ENCODE measurements around the gene CPHXL2. TPM values are rescaled to one million over a fixed set of nuclear protein-coding genes. Genes with fewer than 3 reads are reported as not detected.

The CPHXL2 gene
- total and polyA plus RNA-seq, 5 donors: not detected

GRCh38 chr16:75640598-75640997 is 36.2 kb downstream of the CPHXL2 start:
- H3K4me3 ChIP-seq (ENCODE audit: low read length): no peak overlapping the region
- no peaks in the 10 kb centered on the region for H3K4me1 ChIP-seq (ENCODE audit: control insufficient read depth, insufficient read depth, low read length)
- no peaks in the 10 kb centered on the region for H3K27me3 ChIP-seq (ENCODE audit: control insufficient read depth, insufficient read depth)
- no peaks in the 10 kb centered on the region for H3K9me3 ChIP-seq (ENCODE audit: control insufficient read depth, low read length)
- 87% methylated on average over 6 of the region's 6 CpGs for WGBS
- intact Hi-C loops (cut with DNase I): no loop called here
- H3K27ac ChIP-seq (ENCODE audit: low read length): no peak overlapping the region
- DNase-seq (no peak), ATAC-seq (no peak)

DNA sequence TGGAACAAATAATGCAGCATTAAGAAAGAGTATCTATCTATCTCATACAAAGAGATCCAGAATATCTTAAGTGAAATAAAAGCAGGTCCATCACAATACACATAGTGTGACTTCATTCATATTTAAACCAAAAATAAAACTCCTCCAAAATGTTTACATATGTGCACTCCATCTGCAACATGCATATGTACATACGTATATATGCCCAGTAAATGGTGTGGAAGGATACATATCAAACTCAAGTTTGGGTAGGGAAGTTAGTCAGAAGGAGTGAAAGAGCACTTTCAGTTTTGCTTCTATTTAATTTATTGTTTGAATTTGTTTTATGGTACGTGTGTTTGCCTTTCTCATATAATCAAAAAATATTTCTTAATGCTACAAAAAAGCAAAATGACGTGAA is 41.8 kb downstream of the CPHXL2 start:
- Histone ChIP-seq H3K27ac (ENCODE audit: low read length) (no peak overlapping the region), H3K27me3 (ENCODE audit: control insufficient read depth, insufficient read depth) (no peaks in the 10 kb centered on the region), H3K4me1 (ENCODE audit: control insufficient read depth, insufficient read depth, low read length) (no peaks in the 10 kb centered on the region), H3K9me3 (ENCODE audit: control insufficient read depth, low read length) (no peaks in the 10 kb centered on the region), H3K4me3 (ENCODE audit: low read length) (no peak overlapping the region)
- intact Hi-C loops (cut with DNase I): no loop called here
- ATAC-seq (no peak), DNase-seq (no peak)
- WGBS: 89% methylated on average over 3 of the region's 3 CpGs

DNA sequence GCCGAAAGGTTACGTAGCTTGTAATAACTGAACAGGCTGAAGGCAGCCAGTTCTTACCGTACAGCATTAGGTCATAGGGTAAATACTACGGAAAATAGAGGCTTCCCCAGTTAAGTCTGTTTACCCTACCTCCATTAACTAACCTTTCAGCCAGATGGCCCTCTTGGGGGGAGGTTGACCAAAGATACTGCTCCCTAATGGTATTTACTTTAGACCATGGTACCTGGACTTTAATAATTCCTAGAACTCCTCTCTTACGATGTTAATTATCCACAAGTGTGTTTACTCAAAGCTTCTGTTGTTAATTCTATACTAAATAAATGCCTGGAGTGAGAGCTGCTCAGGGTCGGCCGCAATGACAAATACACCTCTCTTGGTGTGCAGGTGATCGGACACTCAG is 44.0 kb downstream of the CPHXL2 start:
- no peaks in the 10 kb centered on the region for H3K27me3 ChIP-seq (ENCODE audit: control insufficient read depth, insufficient read depth)
- 94% methylated on average over 8 of the region's 8 CpGs for WGBS
- no peaks in the 10 kb centered on the region for H3K4me1 ChIP-seq (ENCODE audit: control insufficient read depth, insufficient read depth, low read length)
- no peaks in the 10 kb centered on the region for H3K9me3 ChIP-seq (ENCODE audit: control insufficient read depth, low read length)
- no peak for ATAC-seq
- no peak overlapping the region for H3K4me3 ChIP-seq (ENCODE audit: low read length)
- H3K27ac ChIP-seq (ENCODE audit: low read length): no peak overlapping the region
- intact Hi-C loops (cut with DNase I): no loop called here
- DNase-seq: no peak

DNA sequence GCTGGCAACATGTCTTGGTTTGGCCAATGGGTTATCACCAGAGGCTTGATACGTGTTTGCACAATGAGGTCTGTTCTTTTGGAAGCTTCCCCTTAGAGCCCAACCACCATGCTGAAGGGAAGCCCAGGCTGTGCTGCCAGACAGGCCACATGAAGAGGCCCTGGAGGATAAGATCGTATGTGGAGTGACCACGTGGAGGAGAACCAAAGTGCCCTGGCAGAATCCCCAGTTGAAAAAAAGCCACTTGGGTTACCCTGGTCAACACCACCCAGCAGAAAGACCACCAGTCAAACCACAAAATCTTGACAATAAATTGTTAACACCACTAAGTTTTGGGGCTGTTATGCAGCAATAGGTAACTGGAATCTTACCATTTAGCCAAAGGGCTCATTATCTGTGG is 46.8 kb downstream of the CPHXL2 start:
- ATAC-seq (no peak), DNase-seq (no peak)
- intact Hi-C loops (cut with DNase I): no loop called here
- WGBS: 66% methylated on average over 3 of the region's 3 CpGs
- Histone ChIP-seq H3K9me3 (ENCODE audit: control insufficient read depth, low read length) (no peaks in the 10 kb centered on the region), H3K27me3 (ENCODE audit: control insufficient read depth, insufficient read depth) (no peaks in the 10 kb centered on the region), H3K4me1 (ENCODE audit: control insufficient read depth, insufficient read depth, low read length) (no peaks in the 10 kb centered on the region), H3K27ac (ENCODE audit: low read length) (no peak overlapping the region), H3K4me3 (ENCODE audit: low read length) (no peak overlapping the region)

DNA sequence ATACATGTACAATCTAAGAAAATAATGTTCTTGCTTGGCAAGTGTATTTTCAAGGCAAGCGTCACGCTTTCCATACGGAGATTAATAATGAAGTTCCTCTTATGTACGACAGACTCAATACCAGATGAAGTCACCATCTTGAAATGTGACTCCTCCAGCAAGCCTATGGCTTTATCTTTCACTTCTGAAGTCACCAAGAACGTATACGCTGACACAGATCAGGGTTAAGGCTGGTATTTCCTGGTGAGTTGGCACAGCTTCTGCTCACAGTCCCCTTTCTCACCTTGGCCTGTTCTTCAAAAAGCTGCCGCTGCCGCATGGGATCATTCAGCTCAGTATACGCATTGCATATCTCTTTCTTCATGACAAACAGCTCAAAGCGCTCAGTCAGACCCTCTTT is 47.7 kb downstream of the CPHXL2 start:
- no peak for ATAC-seq
- no peak overlapping the region for H3K4me3 ChIP-seq (ENCODE audit: low read length)
- DNase-seq: no peak
- intact Hi-C loops (cut with DNase I): loop anchor here in 2 of 4 donors (10.0 kb wide), 4 partner anchors 64 to 154 kb away; partner anchors contain the start of genes GABARAPL2 (in 1 of the 2) and TMEM231 (in 1 of the 2)
- H3K4me1 ChIP-seq (ENCODE audit: control insufficient read depth, insufficient read depth, low read length): no peaks in the 10 kb centered on the region
- 86% methylated on average over 10 of the region's 10 CpGs for WGBS
- H3K9me3 ChIP-seq (ENCODE audit: control insufficient read depth, low read length): no peaks in the 10 kb centered on the region
- no peak overlapping the region for H3K27ac ChIP-seq (ENCODE audit: low read length)
- no peaks in the 10 kb centered on the region for H3K27me3 ChIP-seq (ENCODE audit: control insufficient read depth, insufficient read depth)

DNA sequence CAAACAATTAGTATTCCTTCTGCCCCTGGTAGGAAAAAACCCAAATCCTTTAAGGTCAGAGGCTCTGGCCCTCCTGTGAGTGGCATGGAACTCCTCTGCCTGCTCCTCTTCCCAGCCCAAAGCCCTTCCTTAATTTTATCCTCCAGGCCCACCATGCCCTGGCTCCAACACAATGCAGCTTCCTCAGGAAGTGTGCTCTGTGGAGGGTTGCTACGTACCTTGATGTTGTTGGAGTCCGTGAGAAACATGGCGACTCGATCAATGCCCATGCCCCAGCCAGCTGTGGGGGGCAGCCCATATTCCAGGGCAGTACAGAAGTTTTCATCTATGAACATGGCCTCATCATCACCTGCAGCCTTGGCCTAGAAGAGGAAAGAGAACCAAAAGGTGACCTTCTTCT is 48.5 kb downstream of the CPHXL2 start:
- Histone ChIP-seq H3K4me1 (ENCODE audit: control insufficient read depth, insufficient read depth, low read length) (no peaks in the 10 kb centered on the region), H3K27ac (ENCODE audit: low read length) (no peak overlapping the region), H3K4me3 (ENCODE audit: low read length) (no peak overlapping the region), H3K9me3 (ENCODE audit: control insufficient read depth, low read length) (no peaks in the 10 kb centered on the region), H3K27me3 (ENCODE audit: control insufficient read depth, insufficient read depth) (no peaks in the 10 kb centered on the region)
- intact Hi-C loops (cut with DNase I): loop anchor here in 2 of 4 donors (10.0 kb wide), 4 partner anchors 64 to 154 kb away; partner anchors contain the start of genes GABARAPL2 (in 1 of the 2) and TMEM231 (in 1 of the 2)
- no peak for DNase-seq
- ATAC-seq: no peak
- 76% methylated on average over 4 of the region's 4 CpGs for WGBS

DNA sequence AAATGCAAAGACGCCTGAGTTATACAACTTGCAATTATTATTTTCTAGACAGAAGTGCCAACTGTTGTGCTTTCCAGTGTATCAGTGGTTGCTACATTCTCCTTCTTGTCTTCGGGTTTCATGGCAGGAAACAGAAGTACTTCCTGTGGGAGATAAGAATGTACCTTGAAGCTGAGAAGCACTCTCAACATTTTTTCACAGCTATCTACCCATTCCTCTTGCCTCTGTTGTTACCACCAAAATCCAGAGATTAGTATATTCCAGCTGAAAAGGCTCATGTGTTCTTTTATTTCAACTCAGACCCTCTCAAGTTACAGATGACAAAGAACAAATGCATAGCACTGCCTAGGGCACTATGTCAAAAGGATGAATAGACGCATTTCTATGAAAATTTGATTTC is 49.0 kb downstream of the CPHXL2 start:
- no peak overlapping the region for H3K4me3 ChIP-seq (ENCODE audit: low read length)
- H3K4me1 ChIP-seq (ENCODE audit: control insufficient read depth, insufficient read depth, low read length): no peaks in the 10 kb centered on the region
- WGBS: 41% methylated on average over 3 of the region's 3 CpGs
- H3K27ac ChIP-seq (ENCODE audit: low read length): no peak overlapping the region
- H3K27me3 ChIP-seq (ENCODE audit: control insufficient read depth, insufficient read depth): no peaks in the 10 kb centered on the region
- intact Hi-C loops (cut with DNase I): loop anchor here in 2 of 4 donors (10.0 kb wide), 4 partner anchors 63 to 153 kb away; partner anchors contain the start of genes GABARAPL2 (in 1 of the 2) and TMEM231 (in 1 of the 2)
- H3K9me3 ChIP-seq (ENCODE audit: control insufficient read depth, low read length): no peaks in the 10 kb centered on the region
- DNase-seq: no peak
- no peak for ATAC-seq

- intact Hi-C loops (cut with DNase I): loop anchor here in 2 of 4 donors (10.0 kb wide), 4 partner anchors 62 to 152 kb away; partner anchors contain the start of genes GABARAPL2 (in 1 of the 2) and TMEM231 (in 1 of the 2)
- H3K4me3 ChIP-seq (ENCODE audit: low read length): no peak overlapping the region
- H3K27ac ChIP-seq (ENCODE audit: low read length): no peak overlapping the region
- no peak for ATAC-seq
- H3K4me1 ChIP-seq (ENCODE audit: control insufficient read depth, insufficient read depth, low read length): peaks cover 3% of the 10 kb centered on the region
- no peak for DNase-seq
- WGBS: 88% methylated on average over 4 of the region's 4 CpGs
- H3K27me3 ChIP-seq (ENCODE audit: control insufficient read depth, insufficient read depth): no peaks in the 10 kb centered on the region
- no peaks in the 10 kb centered on the region for H3K9me3 ChIP-seq (ENCODE audit: control insufficient read depth, low read length)
Observed at GRCh38 chr16:75626806-75627205, 50.0 kb downstream of the CPHXL2 start.

DNA sequence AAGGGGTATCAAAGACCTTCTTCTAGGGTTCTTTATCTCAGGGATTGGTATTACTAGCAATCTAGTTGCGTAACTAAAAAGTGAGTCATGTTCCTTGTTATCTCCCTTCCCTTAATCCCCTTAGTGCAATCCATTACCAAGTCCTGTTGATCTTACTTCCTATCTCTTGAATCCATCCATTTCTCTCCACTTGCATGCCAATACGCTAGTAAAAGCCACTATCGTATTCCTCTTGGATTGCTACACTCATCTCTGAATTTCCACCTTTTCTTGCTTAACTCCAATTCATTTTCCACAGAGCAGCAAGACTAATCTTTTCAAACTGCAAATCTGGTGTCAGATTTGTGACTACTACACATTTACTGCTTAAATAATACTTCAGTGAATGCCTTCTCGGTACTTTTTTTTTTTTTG is 51.9 kb downstream of the CPHXL2 start:
- H3K4me1 ChIP-seq (ENCODE audit: control insufficient read depth, insufficient read depth, low read length): peaks cover 7% of the 10 kb centered on the region
- intact Hi-C loops (cut with DNase I): loop anchor here in 2 of 4 donors (10.0 kb wide), 4 partner anchors 60 to 150 kb away; partner anchors contain the start of genes GABARAPL2 (in 1 of the 2) and TMEM231 (in 1 of the 2)
- H3K27ac ChIP-seq (ENCODE audit: low read length): no peak overlapping the region
- ATAC-seq (no peak), DNase-seq (no peak)
- H3K4me3 ChIP-seq (ENCODE audit: low read length): no peak overlapping the region
- no peaks in the 10 kb centered on the region for H3K9me3 ChIP-seq (ENCODE audit: control insufficient read depth, low read length)
- WGBS: 64% methylated on average over 4 of the region's 4 CpGs
- no peaks in the 10 kb centered on the region for H3K27me3 ChIP-seq (ENCODE audit: control insufficient read depth, insufficient read depth)

GRCh38 chr16:75622761-75623605 is 53.8 kb downstream of the CPHXL2 start, which contains the start of gene ADAT1:
Gene ADAT1 (minus strand): TSS chr16:75623281. CDS start chr16:75620799, 2,482 bp downstream.
- intact Hi-C loops (cut with DNase I): loop anchor here in 2 of 4 donors (10.0 kb wide), 4 partner anchors 58 to 148 kb away; partner anchors contain the start of genes GABARAPL2 (in 1 of the 2) and TMEM231 (in 1 of the 2)
- WGBS: under 1% methylated on average over 62 of the region's 62 CpGs
- Histone ChIP-seq H3K27ac (ENCODE audit: low read length) (peak within 1 kb of the TSS; percentile 96), H3K27me3 (ENCODE audit: control insufficient read depth, insufficient read depth) (no peaks in the 10 kb centered on the region), H3K4me3 (ENCODE audit: low read length) (peak within 1 kb of the TSS; percentile 61), H3K9me3 (ENCODE audit: control insufficient read depth, low read length) (no peaks in the 10 kb centered on the region), H3K4me1 (ENCODE audit: control insufficient read depth, insufficient read depth, low read length) (peaks cover 7% of the 10 kb centered on the region)
- peak; percentile 99 to 100 (median 99) for DNase-seq
- peak; percentile 97 for ATAC-seq

GRCh38 chr16:75621170-75621477 is 55.7 kb downstream of the CPHXL2 start:
- Histone ChIP-seq H3K4me3 (ENCODE audit: low read length) (no peak overlapping the region), H3K27me3 (ENCODE audit: control insufficient read depth, insufficient read depth) (no peaks in the 10 kb centered on the region), H3K4me1 (ENCODE audit: control insufficient read depth, insufficient read depth, low read length) (peaks cover 7% of the 10 kb centered on the region), H3K27ac (ENCODE audit: low read length) (no peak overlapping the region), H3K9me3 (ENCODE audit: control insufficient read depth, low read length) (no peaks in the 10 kb centered on the region)
- ATAC-seq: no peak
- intact Hi-C loops (cut with DNase I): loop anchor here in 2 of 4 donors (10.0 kb wide), 4 partner anchors 56 to 146 kb away; partner anchors contain the start of genes GABARAPL2 (in 1 of the 2) and TMEM231 (in 1 of the 2)
- DNase-seq: no peak
- 10% methylated on average over 2 of the region's 2 CpGs for WGBS

Data from right cardiac atrium (tissue), 5 donors.